Endodermal cell (in vitro differentiated cells): Measurements from ENCODE around the gene GLDN. TPM values are rescaled to one million over a fixed set of nuclear protein-coding genes. Genes with fewer than 3 reads are reported as not detected.

Experiments used
- DNase-seq: peaks from one replicate; pipeline ENCODE4 v3.0.0-alpha.2; 2017
- H3K27ac ChIP-seq: 2 replicates; pipeline ENCODE4 v1.5.1; 2013; ENCODE audit warnings: mild to moderate bottlenecking, low read depth, low read length, moderate library complexity
- H3K27me3 ChIP-seq: 2 replicates; pipeline ENCODE4 v1.6.1; 2013; ENCODE audit warnings: mild to moderate bottlenecking, low read length, moderate library complexity; ENCODE audit not compliant: insufficient read depth, control insufficient read depth, poor library complexity, severe bottlenecking
- H3K36me3 ChIP-seq: 2 replicates; pipeline ENCODE4 v1.7.0; 2013; ENCODE audit warnings: mild to moderate bottlenecking, low read length, moderate library complexity; ENCODE audit not compliant: control insufficient read depth, insufficient read depth
- H3K4me1 ChIP-seq: one replicate; pipeline ENCODE4 v1.7.0; 2013; ENCODE audit warnings: low read length; ENCODE audit not compliant: control insufficient read depth, insufficient read depth
- H3K4me3 ChIP-seq: 2 replicates; pipeline ENCODE4 v1.5.1; 2013; ENCODE audit warnings: mild to moderate bottlenecking, low read length, moderate library complexity
- H3K9ac ChIP-seq: 2 replicates; pipeline ENCODE4 v1.6.1; 2013; ENCODE audit warnings: mild to moderate bottlenecking, low read length, moderate library complexity; ENCODE audit not compliant: poor library complexity, severe bottlenecking; ENCODE audit errors: extremely low read depth
- H3K9me3 ChIP-seq: 2 replicates; pipeline ENCODE4 v1.6.1; 2013; ENCODE audit warnings: mild to moderate bottlenecking, low read length, moderate library complexity; ENCODE audit not compliant: control insufficient read depth
- H3K27ac Mint-ChIP-seq: 2 replicates; pipeline ENCODE4 v1.8.0; 2020; ENCODE audit warnings: mixed read lengths
- H3K27me3 Mint-ChIP-seq: 2 replicates; pipeline ENCODE4 v1.8.0; 2021; ENCODE audit warnings: mild to moderate bottlenecking, mixed read lengths; ENCODE audit not compliant: insufficient read depth
- H3K36me3 Mint-ChIP-seq: 2 replicates; pipeline ENCODE4 v1.8.0; 2020; ENCODE audit warnings: low read depth, mixed read lengths
- H3K4me1 Mint-ChIP-seq: 2 replicates; pipeline ENCODE4 v1.8.0; 2020; ENCODE audit warnings: mixed read lengths
- H3K4me3 Mint-ChIP-seq: 2 replicates; pipeline ENCODE4 v1.8.0; 2020; ENCODE audit warnings: mild to moderate bottlenecking, moderate library complexity, mixed read lengths
- H3K9me3 Mint-ChIP-seq: 2 replicates; pipeline ENCODE4 v1.8.0; 2020; ENCODE audit warnings: mild to moderate bottlenecking, mixed read lengths
- CTCF ChIP-seq: fragments of 200-600 bp; sonication (generic); conservative IDR thresholded peaks from 2 replicates; pipeline ENCODE4 v1.5.0; 2021; ENCODE audit warnings: antibody characterized with exemption, mild to moderate bottlenecking
- WGBS, 2 experiments: methylation state at CpG; one replicate each; pipeline versions ENCODE4 v1.1.5 to v1.1.7; 2013; ENCODE audit warnings: missing lambda C conversion rate in 2 of 2, mixed read lengths in 1 of 2; ENCODE audit not compliant: insufficient coverage in 1 of 2, insufficient read length in 1 of 2; 5-methylcytosine and 5-hydroxymethylcytosine counted together
- long read RNA-seq, 4 experiments: library from polyadenylated mRNA in 2 of 4; library from RNA in 1 of 4; library from capped mRNA in 1 of 4; stranded (forward) in 3 of 4; unstranded in 1 of 4; transcript quantifications; one replicate each; pipeline ENCODE4 v2.0.0, GENCODE V29; 2020 to 2021; ENCODE audit warnings: inconsistent platforms in 1 of 4
- polyA plus RNA-seq, 2 experiments: library from polyadenylated mRNA; stranded (reverse); fragments of 50-300 nt; gene quantifications; one replicate each; pipeline ENCODE4 v1.2.3, GENCODE V29; 2013
- total RNA-seq, 2 donors: library from RNA; stranded (reverse); fragmentation: NEBNext Ultra II Directional in 1 of 2; extraction: Animal tissue kit (Norgen Biotek cat#: 25700) in 1 of 2; gene quantifications; 2 replicates in 1 of 2; 3 replicates in 1 of 2; pipeline ENCODE4 v1.2.1, GENCODE V29; 2021

GLDN gene
- 1 to 10 TPM in 1 of 2 donors, under 1 TPM in 1; 0.62 to 1.7 TPM for total RNA-seq
- 2.1 TPM for polyA plus RNA-seq (2013, experiment 1 of 2)
- polyA plus RNA-seq (2013, experiment 2 of 2): 2.2 TPM
- long read RNA-seq, experiment 1, partial matches to known transcripts: 0 of 2 reads
- long read RNA-seq, experiment 1, other reads (novel, unspliced or antisense): 2 of 2 reads
- long read RNA-seq, experiment 2, partial matches to known transcripts: 1 of 2 reads
- long read RNA-seq, experiment 2, other reads (novel, unspliced or antisense): 1 of 2 reads
- long read RNA-seq, experiment 3: 0 reads
- long read RNA-seq, experiment 4: 0 reads

DNA sequence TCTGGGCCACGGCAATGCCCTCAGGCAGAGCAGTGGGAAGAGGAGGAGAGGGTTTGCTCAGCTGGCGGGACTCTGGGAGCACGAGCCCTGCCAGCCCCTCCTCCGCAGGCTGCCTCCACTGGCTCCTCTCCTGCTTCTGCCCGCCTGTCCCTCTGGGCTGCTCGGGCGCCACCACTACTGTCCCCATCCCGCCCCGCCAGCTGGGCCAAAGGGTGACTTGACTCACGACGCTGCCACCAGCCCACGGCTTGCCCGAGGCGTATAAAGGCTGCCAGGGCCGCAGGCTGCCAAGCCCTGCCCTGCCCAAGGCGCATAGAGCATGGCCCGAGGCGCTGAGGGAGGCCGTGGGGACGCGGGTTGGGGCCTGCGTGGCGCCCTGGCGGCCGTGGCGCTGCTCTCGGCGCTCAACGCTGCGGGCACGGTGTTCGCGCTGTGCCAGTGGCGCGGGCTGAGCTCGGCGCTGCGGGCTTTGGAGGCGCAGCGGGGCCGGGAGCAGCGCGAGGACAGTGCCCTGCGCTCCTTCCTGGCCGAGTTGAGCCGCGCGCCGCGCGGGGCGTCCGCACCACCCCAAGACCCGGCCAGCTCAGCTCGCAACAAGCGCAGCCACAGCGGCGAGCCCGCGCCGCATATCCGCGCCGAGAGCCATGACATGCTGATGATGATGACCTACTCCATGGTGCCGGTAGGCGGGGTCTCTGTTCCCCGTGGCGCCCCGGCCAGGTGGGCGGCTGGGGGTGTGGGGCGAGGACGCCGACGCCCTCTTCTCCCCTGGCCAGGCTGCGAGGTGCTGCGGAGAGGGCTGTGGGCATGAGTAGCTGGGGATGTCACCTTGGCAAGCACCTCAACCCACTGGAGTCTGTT lies at the start of gene GLDN:
TSS of gene GLDN (plus strand) at position 290 of the 861 bp plus-strand sequence. CDS start at position 320, 30 bp downstream.
- H3K27ac Mint-ChIP-seq: no peak within 1 kb of the TSS
- no peaks in the 10 kb centered on the region for H3K4me1 Mint-ChIP-seq
- H3K4me3 Mint-ChIP-seq: peak within 1 kb of the TSS; percentile 45
- Histone ChIP-seq H3K36me3 (no peaks in the 10 kb centered on the region), H3K4me3 (peak within 1 kb of the TSS; percentile 68), H3K4me1 (no peaks in the 10 kb centered on the region), H3K9me3 (no peaks in the 10 kb centered on the region), H3K27ac (no peak within 1 kb of the TSS), H3K27me3 (peaks cover 94% of the 10 kb centered on the region), H3K9ac (no peak within 1 kb of the TSS)
- no peaks in the 10 kb centered on the region for H3K9me3 Mint-ChIP-seq
- peak; percentile 19 for TF ChIP-seq CTCF
- WGBS, 2 experiments: 5 to 11% methylated on average over 18 to 76 of the region's 76 CpGs
- no peaks in the 10 kb centered on the region for H3K36me3 Mint-ChIP-seq
- H3K27me3 Mint-ChIP-seq: peaks cover 86% of the 10 kb centered on the region
- peak; percentile 76 for DNase-seq

DNA sequence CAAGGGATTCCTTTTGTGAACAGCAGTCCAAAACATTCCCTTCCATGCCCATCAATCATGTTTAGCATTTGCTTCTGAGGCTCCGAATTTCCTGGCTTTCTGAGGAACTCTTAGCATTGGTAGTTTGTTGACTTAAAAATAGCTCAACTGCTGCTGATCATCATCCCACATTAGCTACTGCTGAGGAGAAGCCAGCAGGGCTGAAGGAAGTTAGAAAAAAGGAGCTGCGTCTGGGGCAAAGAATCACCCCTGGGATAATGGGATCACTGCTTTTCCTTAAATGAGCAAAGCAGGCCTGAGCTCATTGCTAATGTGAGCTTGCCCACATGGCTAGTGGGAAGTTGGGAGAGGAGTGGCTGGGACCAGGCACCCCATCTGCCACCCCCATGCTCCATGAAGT lies 42.8 kb upstream of the GLDN start:
- H3K36me3 ChIP-seq: no peaks in the 10 kb centered on the region
- TF ChIP-seq CTCF: no peak
- no peak overlapping the region for H3K27ac Mint-ChIP-seq
- peaks cover 2% of the 10 kb centered on the region for H3K36me3 Mint-ChIP-seq
- no peak overlapping the region for H3K9ac ChIP-seq
- H3K4me3 Mint-ChIP-seq: no peak overlapping the region
- H3K4me1 Mint-ChIP-seq: peaks cover 5% of the 10 kb centered on the region
- H3K27me3 ChIP-seq: no peaks in the 10 kb centered on the region
- peaks cover 13% of the 10 kb centered on the region for H3K27me3 Mint-ChIP-seq
- DNase-seq: no peak
- no peak overlapping the region for H3K27ac ChIP-seq
- no peak overlapping the region for H3K4me3 ChIP-seq
- H3K9me3 Mint-ChIP-seq: peaks cover 9% of the 10 kb centered on the region
- H3K4me1 ChIP-seq: no peaks in the 10 kb centered on the region
- no peaks in the 10 kb centered on the region for H3K9me3 ChIP-seq
- WGBS, 2 experiments: 95 to 100% methylated on average over 2 of the region's 2 CpGs

DNA sequence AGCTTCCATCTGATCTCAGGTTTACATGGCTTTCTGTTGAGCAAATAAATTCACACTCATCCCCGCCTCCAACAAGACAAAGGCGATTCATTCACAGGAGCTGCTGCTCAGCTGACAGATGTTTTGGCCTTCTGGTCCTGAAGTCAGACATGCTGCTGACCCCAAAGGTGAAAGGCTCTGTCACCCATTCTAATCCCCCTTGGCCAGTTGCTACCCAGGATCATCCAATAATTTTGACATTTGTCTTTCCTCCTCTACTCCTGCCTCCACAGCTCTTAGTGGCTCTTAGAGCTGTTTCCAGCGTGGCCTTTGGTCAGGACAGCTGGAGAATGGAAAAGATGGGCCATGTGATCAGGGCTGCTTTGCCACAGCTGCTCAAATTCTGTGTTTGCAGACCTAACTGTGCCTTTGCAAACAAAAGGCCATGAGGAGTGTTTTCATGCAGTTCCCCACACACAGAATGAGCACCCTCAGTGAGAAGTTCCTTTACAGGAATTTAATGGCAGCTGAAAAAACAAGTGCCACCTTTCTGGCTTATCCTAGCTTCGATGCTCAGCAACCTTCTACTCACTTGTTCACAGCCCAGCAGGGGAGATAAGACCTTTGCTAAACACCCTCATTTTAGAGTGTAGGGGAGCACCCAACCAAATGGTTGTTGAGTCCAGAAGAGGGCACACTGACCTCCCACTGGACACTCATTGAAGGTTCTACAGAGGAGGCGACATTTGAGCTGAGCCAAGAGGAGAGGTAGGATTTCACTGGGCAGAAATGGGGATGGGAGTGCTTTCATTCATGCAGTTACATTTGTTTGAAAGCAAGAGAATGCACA lies 42.1 kb upstream of the GLDN start:
- WGBS, 2 experiments: 87 to 97% methylated on average over 3 to 5 of the region's 5 CpGs
- no peak overlapping the region for H3K4me3 ChIP-seq
- Mint-ChIP-seq H3K27ac (no peak overlapping the region), H3K4me3 (no peak overlapping the region), H3K36me3 (peaks cover 2% of the 10 kb centered on the region), H3K4me1 (peaks cover 7% of the 10 kb centered on the region), H3K9me3 (peaks cover 5% of the 10 kb centered on the region), H3K27me3 (peaks cover 13% of the 10 kb centered on the region)
- no peak overlapping the region for H3K9ac ChIP-seq
- H3K27ac ChIP-seq: no peak overlapping the region
- H3K9me3 ChIP-seq: no peaks in the 10 kb centered on the region
- H3K36me3 ChIP-seq: no peaks in the 10 kb centered on the region
- no peak for DNase-seq
- no peaks in the 10 kb centered on the region for H3K27me3 ChIP-seq
- no peak for TF ChIP-seq CTCF
- H3K4me1 ChIP-seq: no peaks in the 10 kb centered on the region
